ENCODE measurements around the gene MGAT4D.
"Not testable (repeated sequence)": the region's sequence is repeated elsewhere in the genome, so short reads cannot be mapped to it uniquely, and the experiment has no call there.

DNA sequence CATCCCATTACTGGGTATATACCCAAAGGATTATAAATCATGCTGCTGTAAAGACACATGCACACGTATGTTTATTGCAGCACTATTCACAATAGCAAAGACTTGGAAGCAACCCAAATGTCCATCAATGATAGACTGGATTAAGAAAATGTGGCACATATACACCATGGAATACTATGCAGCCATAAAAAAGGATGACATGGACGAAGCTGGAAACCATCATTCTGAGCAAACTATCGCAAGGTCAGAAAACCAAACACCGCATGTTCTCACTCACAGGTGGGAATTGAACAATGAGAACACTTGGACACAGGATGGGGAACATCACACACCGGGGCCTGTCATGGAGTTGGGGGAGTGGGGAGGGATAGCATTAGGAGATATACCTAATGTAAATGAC lies 15.7 kb upstream of the MGAT4D start:
- TF ChIP-seq, protein P1, sequence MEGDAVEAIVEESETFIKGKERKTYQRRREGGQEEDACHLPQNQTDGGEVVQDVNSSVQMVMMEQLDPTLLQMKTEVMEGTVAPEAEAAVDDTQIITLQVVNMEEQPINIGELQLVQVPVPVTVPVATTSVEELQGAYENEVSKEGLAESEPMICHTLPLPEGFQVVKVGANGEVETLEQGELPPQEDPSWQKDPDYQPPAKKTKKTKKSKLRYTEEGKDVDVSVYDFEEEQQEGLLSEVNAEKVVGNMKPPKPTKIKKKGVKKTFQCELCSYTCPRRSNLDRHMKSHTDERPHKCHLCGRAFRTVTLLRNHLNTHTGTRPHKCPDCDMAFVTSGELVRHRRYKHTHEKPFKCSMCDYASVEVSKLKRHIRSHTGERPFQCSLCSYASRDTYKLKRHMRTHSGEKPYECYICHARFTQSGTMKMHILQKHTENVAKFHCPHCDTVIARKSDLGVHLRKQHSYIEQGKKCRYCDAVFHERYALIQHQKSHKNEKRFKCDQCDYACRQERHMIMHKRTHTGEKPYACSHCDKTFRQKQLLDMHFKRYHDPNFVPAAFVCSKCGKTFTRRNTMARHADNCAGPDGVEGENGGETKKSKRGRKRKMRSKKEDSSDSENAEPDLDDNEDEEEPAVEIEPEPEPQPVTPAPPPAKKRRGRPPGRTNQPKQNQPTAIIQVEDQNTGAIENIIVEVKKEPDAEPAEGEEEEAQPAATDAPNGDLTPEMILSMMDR (IDR thresholded peaks at IDR 0.05) = not testable (repeated sequence)
- TF ChIP-seq POLR2AphosphoS5 (IDR thresholded peaks at IDR 0.05) = not testable (repeated sequence)

All from gastroesophageal sphincter (tissue), 3 donors.